MM.1S (cell line): ENCODE results near the gene STARD5.

Experiments
- DNase-seq: peaks from one replicate; pipeline ENCODE4 v3.0.0-alpha.2; 2015
- H2AFZ ChIP-seq: fragments of 300-600 bp; sonication (generic); 2 replicates; pipeline ENCODE4 v1.6.0; 2016; ENCODE audit warnings: antibody characterized with exemption, low read length
- H3F3A ChIP-seq: fragments of 300-600 bp; sonication (generic); 2 replicates; pipeline ENCODE4 v1.6.1; 2016; ENCODE audit warnings: mild to moderate bottlenecking, antibody characterized with exemption, low read length, moderate library complexity, mixed read lengths; ENCODE audit not compliant: insufficient read depth
- H3K27ac ChIP-seq: fragments of 300-600 bp; sonication (generic); 2 replicates; pipeline ENCODE4 v1.5.1; 2016; ENCODE audit warnings: mild to moderate bottlenecking, low read length
- H3K27me3 ChIP-seq: fragments of 300-600 bp; sonication (generic); replicated peaks from 2 replicates; pipeline ENCODE4 v1.6.0; 2016; ENCODE audit warnings: low read length; ENCODE audit not compliant: insufficient read depth
- H3K36me3 ChIP-seq: fragments of 300-600 bp; sonication (generic); replicated peaks from 2 replicates; pipeline ENCODE4 v1.6.1; 2016; ENCODE audit warnings: mild to moderate bottlenecking, low read length, mixed read lengths; ENCODE audit not compliant: insufficient read depth
- H3K4me1 ChIP-seq: fragments of 300-600 bp; sonication (generic); 2 replicates; pipeline ENCODE4 v1.6.1; 2016; ENCODE audit warnings: low read length, mixed read lengths
- H3K4me2 ChIP-seq: fragments of 300-600 bp; sonication (generic); 2 replicates; pipeline ENCODE4 v1.6.0; 2016; ENCODE audit warnings: low read depth, low read length
- H3K4me3 ChIP-seq: fragments of 300-600 bp; sonication (generic); 2 replicates; pipeline ENCODE4 v1.5.1; 2016; ENCODE audit warnings: low read length, mixed read lengths
- H3K79me2 ChIP-seq: fragments of 300-600 bp; sonication (generic); 2 replicates; pipeline ENCODE4 v1.6.1; 2016; ENCODE audit warnings: mixed run types, low read length, mixed read lengths
- H3K9ac ChIP-seq: fragments of 300-600 bp; sonication (generic); 2 replicates; pipeline ENCODE4 v1.6.1; 2016; ENCODE audit warnings: low read length, mixed read lengths
- H3K9me2 ChIP-seq: fragments of 300-600 bp; sonication (generic); replicated peaks from 2 replicates; pipeline ENCODE4 v1.6.1; 2016; ENCODE audit warnings: mild to moderate bottlenecking, low read length, mixed read lengths; ENCODE audit not compliant: insufficient read depth
- H3K9me3 ChIP-seq: fragments of 300-600 bp; sonication (generic); replicated peaks from 2 replicates; pipeline ENCODE4 v1.6.1; 2016; ENCODE audit warnings: mild to moderate bottlenecking, low read length, mixed read lengths; ENCODE audit not compliant: insufficient read depth
- H4K20me1 ChIP-seq: fragments of 300-600 bp; sonication (generic); 2 replicates; pipeline ENCODE4 v1.6.1; 2016; ENCODE audit warnings: mild to moderate bottlenecking, low read length, moderate library complexity, mixed read lengths; ENCODE audit not compliant: insufficient read depth
- CTCF ChIP-seq: fragments of 300-600 bp; sonication (generic); IDR thresholded peaks from 2 replicates; pipeline ENCODE4 v1.5.1; 2016; ENCODE audit warnings: antibody characterized with exemption, low read length, mixed read lengths
- EZH2 ChIP-seq: fragments of 300-600 bp; sonication (generic); optimal IDR thresholded peaks from 2 replicates; pipeline ENCODE3; 2017; ENCODE audit warnings: low read depth, mild to moderate bottlenecking, antibody characterized with exemption, low read length, mixed read lengths
- EZH2phosphoT487 ChIP-seq: fragments of 300-600 bp; sonication (generic); IDR thresholded peaks from 2 replicates; pipeline ENCODE4 v1.6.1; 2018; ENCODE audit warnings: antibody characterized with exemption, low read length

STARD5 gene

DNA sequence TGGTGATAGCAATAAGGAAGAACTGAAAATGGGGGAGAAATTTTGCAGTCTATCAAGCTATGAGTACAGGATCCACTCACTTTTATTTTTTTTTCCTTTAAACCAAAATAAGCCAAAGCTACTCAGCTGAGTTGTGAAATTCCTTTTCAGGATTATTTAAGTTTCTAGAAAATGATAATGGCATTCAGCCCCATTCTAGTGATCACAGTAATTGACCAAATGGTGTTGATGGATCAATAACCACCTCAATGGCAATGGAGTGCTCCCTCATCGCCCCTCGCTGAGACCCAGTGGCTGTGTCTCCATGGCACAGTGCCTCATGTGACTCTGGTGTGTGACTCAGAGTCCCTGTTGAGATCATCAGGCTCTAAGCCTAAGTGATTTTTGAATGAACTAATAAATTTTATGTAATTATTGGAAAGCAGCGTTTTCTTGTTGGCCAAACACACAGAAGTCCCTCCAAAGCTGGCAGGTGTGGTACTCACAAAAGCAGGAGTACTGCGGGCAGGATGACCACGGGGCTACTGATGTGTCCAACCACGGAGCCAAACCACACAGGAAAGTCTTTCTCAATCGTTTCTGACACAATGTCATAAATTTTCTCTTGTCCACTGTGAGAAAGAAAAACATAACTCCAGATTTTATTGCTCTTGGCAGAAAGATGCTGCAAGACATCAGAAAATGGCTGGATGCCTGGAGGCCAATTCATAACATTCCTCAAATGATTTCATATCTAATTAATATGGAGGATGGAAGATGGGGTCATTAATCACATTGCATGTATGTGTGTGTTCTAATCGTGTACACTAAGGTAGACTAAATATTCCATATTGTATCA is 14.4 kb upstream of the STARD5 start:
- no peak overlapping the region for H3K9ac ChIP-seq
- H2AFZ ChIP-seq = no peak overlapping the region
- H3K9me2 ChIP-seq = no peaks in the 10 kb centered on the region
- no peaks in the 10 kb centered on the region for H4K20me1 ChIP-seq
- H3K79me2 ChIP-seq = no peaks in the 10 kb centered on the region
- no peaks in the 10 kb centered on the region for H3K27me3 ChIP-seq
- no peak for TF ChIP-seq CTCF
- no peak for TF ChIP-seq EZH2phosphoT487
- no peak for TF ChIP-seq EZH2
- no peaks in the 10 kb centered on the region for H3F3A ChIP-seq
- H3K9me3 ChIP-seq = no peaks in the 10 kb centered on the region
- no peak overlapping the region for H3K4me2 ChIP-seq
- H3K36me3 ChIP-seq = no peaks in the 10 kb centered on the region
- H3K4me1 ChIP-seq = no peaks in the 10 kb centered on the region
- no peak for DNase-seq
- H3K27ac ChIP-seq = no peak overlapping the region
- no peak overlapping the region for H3K4me3 ChIP-seq

GRCh38 chr15:81337713-81338157 is 13.8 kb upstream of the STARD5 start:
- no peaks in the 10 kb centered on the region for H3F3A ChIP-seq
- H3K79me2 ChIP-seq = no peaks in the 10 kb centered on the region
- no peak overlapping the region for H3K4me3 ChIP-seq
- H3K9ac ChIP-seq = no peak overlapping the region
- TF ChIP-seq EZH2phosphoT487 (no peak), CTCF (no peak), EZH2 (no peak)
- H3K36me3 ChIP-seq = no peaks in the 10 kb centered on the region
- no peaks in the 10 kb centered on the region for H3K27me3 ChIP-seq
- no peak for DNase-seq
- no peaks in the 10 kb centered on the region for H3K9me2 ChIP-seq
- H3K9me3 ChIP-seq = no peaks in the 10 kb centered on the region
- H3K27ac ChIP-seq = no peak overlapping the region
- H4K20me1 ChIP-seq = no peaks in the 10 kb centered on the region
- no peaks in the 10 kb centered on the region for H3K4me1 ChIP-seq
- no peak overlapping the region for H3K4me2 ChIP-seq
- no peak overlapping the region for H2AFZ ChIP-seq

DNA sequence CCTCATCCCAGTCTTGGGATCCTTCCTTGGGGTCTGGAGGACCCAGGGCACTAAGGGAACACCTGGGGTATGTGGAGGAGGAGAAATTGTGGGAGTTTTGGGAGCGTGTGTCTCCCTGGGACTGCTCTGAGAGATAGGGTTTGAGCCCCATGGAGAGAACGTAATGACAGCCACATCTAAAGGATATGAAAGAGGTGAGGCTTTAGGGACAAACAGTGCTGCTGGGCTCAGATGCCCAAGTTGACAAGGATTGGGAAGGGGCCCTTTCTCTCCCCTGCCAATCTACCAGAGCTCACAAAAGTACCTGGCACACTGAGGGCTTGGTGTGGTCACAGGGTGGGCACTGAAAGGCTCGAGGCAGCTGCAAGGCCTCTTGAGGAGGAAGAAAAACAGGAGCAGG is 13.3 kb upstream of the STARD5 start:
- no peak for DNase-seq
- Histone ChIP-seq H3K4me2 (no peak overlapping the region), H3K4me3 (no peak overlapping the region), H3K27me3 (no peaks in the 10 kb centered on the region), H4K20me1 (no peaks in the 10 kb centered on the region), H3K36me3 (no peaks in the 10 kb centered on the region), H3K27ac (no peak overlapping the region), H3K9me2 (no peaks in the 10 kb centered on the region), H3K79me2 (0 out of 2 replicates have a peak, but pooled peaks cover 2% of the 10 kb centered on the region), H3K4me1 (no peaks in the 10 kb centered on the region), H3K9ac (no peak overlapping the region), H3F3A (no peaks in the 10 kb centered on the region), H3K9me3 (no peaks in the 10 kb centered on the region), H2AFZ (no peak overlapping the region)
- TF ChIP-seq EZH2 = no peak
- no peak for TF ChIP-seq EZH2phosphoT487
- TF ChIP-seq CTCF = no peak
